Measurements from ENCODE around the gene MLLT6.

MLLT6 gene

DNA sequence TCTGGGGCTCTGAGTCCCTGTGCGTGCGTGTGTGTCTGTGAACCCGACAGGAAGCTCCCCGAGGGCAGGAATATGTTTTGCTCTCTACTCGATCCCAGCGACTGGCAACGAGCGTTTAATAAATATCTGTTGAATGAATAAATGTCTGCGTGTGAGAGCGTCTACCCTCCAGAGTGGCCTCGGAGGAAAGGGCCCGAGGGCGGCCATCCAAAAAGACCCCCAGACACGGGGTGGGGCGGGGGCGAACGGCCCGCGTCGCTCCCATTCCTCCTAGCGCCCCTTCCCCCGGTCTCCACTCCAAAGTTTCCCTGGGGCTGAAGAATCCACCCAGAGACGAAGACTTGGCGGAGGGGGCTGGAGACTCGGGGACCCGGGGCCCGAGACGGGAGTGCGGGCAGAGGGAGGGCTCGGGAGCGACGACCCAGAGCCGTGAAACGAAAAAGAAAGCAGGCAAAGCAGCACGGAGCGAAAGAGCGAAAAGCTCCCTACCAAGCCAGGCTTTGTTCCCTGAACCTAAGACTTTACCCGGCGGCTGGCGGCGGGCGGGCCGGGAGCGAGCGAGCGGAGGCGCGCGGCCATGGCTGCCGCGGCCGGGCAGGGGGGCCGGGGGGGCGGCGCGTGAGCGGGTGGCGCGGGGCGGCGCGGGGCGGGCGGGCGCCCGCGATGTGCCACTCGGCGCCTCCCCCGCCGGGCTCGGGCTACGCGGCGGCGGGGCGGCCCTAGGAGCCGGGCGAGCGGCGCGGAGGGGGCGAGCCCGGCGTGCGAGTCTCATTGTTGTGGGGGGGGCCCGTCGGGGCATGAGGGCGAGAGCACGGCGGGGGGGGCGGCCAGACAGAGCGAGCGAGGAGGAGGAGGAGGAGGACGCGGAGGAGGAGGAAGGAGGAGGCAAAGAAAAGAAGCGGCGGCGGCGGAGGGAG is at the start of gene MLLT6:
TSS of gene MLLT6 (plus strand) at position 668 of the 917 bp plus-strand sequence. CDS start 360 bp downstream, outside the sequence.
- DNase-seq: peak; percentile 83

DNA sequence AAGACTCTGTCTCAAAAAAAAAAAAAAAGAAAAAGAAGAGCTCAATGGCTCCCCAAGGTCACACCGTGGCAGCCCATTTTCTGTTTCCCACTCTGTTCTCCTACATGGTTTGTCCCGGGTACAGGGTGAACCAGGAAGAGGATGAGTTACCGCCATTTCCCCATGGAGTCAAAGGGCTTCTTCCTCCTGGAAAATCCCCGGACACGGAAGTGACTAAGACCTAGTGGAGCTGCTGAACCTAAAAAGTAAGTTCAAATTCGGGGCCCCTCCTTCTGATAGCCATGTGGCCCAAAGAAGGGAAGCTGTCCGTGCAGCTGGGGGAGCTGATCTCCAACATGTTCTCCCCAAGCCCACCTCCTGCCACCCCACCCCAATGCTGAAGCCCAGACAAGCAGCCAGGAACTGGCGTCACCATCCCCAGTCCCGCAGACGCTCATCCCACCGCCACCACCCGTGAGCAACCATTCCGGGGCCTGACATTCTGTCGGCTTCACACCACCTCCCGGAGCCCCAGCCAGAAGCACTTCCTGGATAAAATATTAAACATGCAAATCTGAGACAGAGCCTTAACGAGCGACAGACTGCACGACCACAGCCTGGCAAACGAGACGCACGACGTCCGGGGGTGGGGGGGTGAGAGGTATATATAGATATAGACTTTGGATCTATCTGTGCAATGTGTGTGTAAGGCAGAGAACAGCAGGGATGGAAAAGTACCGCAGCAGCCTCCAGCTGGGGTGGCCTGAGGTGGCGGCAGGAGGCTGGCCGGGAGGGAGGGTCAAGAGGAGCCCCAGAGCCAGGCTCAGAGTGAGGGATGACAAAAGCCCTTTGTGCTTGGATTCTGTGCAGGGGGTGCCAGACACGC is 47.9 kb upstream of the MLLT6 start:
- no peak for DNase-seq

GRCh38 chr17:38657824-38658740 is 47.0 kb upstream of the MLLT6 start:
- DNase-seq: no peak

GRCh38 chr17:38658741-38659345 is 46.2 kb upstream of the MLLT6 start:
- DNase-seq: no peak

GRCh38 chr17:38659415-38659814 is 45.7 kb upstream of the MLLT6 start:
- DNase-seq: no peak

DNA sequence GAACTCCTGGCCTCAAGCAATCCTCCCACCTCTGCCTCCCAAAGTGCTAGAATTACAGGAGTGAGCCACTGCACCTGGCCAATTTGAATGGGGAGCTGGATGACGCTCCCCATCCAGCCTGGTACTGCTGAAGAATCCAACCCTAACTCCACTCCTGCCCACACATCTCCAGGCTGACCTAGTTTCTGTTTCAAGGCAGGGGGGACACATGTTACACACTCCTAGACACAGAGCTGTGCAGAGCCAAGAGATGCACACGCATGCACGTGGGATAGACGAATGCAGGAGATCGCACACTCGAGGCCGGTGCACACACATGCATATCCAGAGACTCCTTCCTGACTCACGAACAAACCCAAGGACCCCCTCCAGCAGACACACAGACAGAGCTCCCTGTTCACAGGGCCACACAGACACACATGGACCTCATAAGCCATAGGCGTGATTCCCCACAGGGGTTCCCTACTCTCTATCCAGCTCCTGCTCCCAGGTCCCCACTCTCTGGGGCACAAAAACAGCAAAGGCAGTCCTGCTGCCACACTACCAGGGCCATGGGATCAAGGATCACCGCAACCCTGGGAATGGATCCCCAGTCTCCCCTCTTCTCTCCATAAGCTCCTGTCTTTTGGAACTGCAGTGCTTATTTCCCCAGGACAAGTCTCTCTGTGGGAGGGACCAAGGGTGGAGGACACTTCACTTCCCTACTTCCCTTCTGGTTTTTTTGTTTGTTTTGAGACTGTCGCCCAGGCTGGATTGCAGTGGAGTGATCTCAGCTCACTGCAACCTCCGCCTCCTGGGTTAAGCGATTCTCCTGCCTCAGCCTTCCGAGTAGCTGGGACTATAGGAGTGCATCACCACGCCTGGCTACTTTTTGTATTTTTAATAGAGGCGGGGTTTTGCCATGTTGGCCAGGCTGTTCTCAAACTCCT is 44.7 kb upstream of the MLLT6 start:
- no peak for DNase-seq

DNA sequence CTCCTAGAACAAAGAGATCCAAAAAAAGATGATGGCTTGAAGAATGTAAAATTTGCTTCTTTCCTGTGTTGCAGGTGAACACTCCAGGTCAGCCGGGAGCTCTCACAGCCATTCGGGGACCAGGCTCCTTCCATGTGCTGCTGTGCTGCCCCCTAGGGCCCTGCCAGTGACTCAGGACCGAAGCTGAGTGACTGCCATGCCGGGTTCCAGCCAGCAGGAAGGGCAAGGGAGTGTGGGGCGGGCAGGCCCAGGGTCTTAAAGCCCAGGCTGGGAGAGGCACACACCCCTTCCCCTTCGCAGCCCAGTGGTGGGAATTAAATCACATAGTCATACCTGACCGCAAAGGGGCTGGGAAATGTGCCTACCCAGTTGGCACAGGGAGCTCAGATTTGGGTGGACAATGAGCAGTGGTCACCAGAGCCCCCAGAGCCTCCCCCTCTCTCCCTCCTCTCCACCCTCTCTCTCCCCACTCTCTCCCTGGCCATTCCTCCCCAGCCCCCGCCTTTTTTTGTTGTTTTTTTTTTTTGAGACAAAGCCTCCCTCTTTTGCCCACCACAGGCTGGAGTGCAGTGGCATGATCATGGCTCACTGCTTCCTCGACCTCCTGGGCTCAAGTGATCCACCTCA is 41.8 kb upstream of the MLLT6 start:
- peak; percentile 50 for DNase-seq

DNA sequence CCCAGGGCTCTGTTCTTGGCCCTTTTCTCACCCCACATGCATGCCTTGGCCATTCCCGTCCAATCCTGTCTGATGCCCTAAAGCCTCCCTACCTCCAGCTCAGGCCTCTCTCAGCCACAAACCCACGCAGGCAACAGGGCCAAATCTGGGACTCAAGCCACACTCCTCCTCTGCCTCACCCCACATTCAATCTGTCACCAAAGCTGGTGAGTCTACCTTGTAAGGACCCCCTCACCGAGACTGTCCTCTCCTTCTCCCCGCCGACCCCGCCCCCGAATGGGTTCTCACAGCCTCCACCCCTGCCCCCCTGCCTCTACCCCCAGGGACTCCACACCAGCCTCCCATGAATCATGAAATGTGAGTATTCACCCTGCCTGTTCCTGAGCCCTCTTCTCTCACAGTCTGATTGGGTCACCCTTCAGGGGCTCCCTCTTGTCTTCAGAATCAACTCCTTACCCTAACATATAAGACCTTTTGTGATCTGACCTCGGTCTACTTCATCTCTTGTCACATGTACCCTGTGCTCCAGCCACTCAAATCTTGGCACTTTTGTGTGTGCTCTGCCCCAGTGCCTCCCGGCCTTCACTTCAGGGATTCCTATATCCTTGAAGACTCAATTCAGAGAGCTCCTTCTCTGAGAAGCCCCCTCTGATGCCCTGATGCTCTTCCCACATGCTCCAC is 41.0 kb upstream of the MLLT6 start:
- DNase-seq: no peak

GRCh38 chr17:38667099-38667786 is 37.8 kb upstream of the MLLT6 start:
- peak; percentile 61 for DNase-seq

DNA sequence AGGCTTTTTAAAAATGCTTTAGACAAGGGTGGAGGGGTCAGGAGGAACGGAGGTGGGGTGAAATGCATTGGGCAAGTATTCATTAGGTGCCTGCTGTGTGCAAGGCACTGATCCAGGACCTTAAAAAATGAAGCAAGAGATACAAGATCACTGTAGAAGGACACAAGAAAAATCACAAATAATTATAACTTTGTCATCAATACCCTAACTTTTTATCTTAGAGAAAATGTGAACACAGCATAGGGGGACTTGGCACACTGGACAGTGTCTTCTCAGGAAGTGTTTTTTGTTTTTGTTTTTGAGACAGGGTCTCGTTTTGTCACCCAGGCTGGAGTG is 37.3 kb upstream of the MLLT6 start:
- no peak for DNase-seq

DNA sequence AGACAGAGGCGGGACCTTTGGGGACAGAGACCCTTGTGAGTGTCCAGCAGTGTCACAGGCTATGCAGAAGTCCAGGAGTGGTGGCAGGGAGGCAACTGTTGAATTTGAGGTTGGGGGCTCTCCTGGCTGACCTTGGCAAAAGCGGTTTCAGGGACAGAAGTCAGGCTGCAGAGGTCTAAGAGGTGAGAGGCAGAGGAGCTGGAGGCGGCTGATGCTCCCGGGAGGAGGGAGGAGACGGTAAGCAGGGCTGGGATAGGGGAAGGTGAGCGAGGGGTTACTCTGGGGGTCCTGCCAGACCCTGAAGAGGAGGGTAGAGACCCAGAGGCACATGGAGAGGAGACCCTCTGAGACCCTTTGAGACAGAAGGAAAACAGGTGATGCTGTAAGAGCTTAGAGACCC is 35.6 kb upstream of the MLLT6 start:
- DNase-seq: no peak

- DNase-seq: no peak
These were observed 32.9 kb upstream of the MLLT6 start for GRCh38 chr17:38671939-38672720.

GRCh38 chr17:38672788-38673706 is 32.0 kb upstream of the MLLT6 start:
- no peak for DNase-seq

DNA sequence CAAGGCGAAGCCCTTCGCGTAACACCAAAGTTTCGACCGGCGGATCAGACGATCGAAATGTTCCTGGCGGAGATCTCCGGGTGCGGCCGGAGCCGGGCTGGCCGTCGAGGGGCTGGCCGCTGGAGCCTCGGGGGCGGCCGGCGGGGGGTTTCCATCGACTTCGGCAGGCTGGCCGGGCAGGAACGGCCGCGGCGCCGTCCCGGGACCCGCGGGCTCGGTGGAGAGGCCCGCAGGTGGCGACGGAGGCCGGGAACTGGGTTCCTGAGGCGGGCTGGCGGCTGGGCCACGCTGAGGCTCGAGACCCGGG is 31.4 kb upstream of the MLLT6 start:
- DNase-seq: no peak

- peak; percentile 37 for DNase-seq
These were observed 30.9 kb upstream of the MLLT6 start for GRCh38 chr17:38674014-38674748.

- DNase-seq: peak; percentile 92
These were observed 30.1 kb upstream of the MLLT6 start, which contains the start of gene EPOP for GRCh38 chr17:38674749-38675615. TSS of gene EPOP (minus strand) at chr17:38674957. CDS start at chr17:38674495, 462 bp downstream.

All from CD4-positive, alpha-beta T cell treated with Interleukin-17A for 4 hours (primary cell).